Ovary (tissue), 9 donors: ENCODE results near the gene BDP1. TPM values are rescaled to one million over a fixed set of nuclear protein-coding genes. Genes with fewer than 3 reads are reported as not detected.
"Not testable (repeated sequence)": the region's sequence is repeated elsewhere in the genome, so short reads cannot be mapped to it uniquely, and the experiment has no call there.

ENCODE experiments used
- DNase-seq, 5 donors: peaks; one replicate each; pipeline ENCODE4 v3.0.0-alpha.2; 2019 to 2020
- H3K27ac ChIP-seq, 2 donors: fragments of 200-600 bp; one replicate each; pipeline versions ENCODE4 v1.5.1 to v1.8.0; 2019 to 2022
- H3K27me3 ChIP-seq: fragments of 200-600 bp; one replicate; pipeline ENCODE4 v1.8.0; 2022
- H3K36me3 ChIP-seq: fragments of 200-600 bp; sonication (generic); one replicate; pipeline ENCODE4 v1.5.1; 2019
- H3K4me1 ChIP-seq: one replicate; pipeline ENCODE4 v1.8.1; 2013; ENCODE audit warnings: mild to moderate bottlenecking, moderate library complexity; ENCODE audit not compliant: insufficient read depth
- H3K4me3 ChIP-seq: fragments of 200-600 bp; sonication (generic); one replicate; pipeline ENCODE4 v1.5.1; 2017
- H3K9me3 ChIP-seq, 2 donors: fragments of 200-600 bp in 1 of 2; sonication (generic) in 1 of 2; one replicate each; pipeline versions ENCODE4 v1.5.1 to v1.8.1; 2013 to 2019; ENCODE audit warnings: mild to moderate bottlenecking in 1 of 2, moderate library complexity in 1 of 2
- EP300 ChIP-seq: sonication (generic); formaldehyde crosslinking; IDR thresholded peaks from one replicate; pipeline ENCODE4 v1.6.1; 2017; ENCODE audit warnings: antibody characterized with exemption
- POLR2A ChIP-seq: fragments of 450-650 bp; IDR thresholded peaks from one replicate; pipeline ENCODE4 v1.6.1; 2017; ENCODE audit warnings: antibody characterized with exemption, mild to moderate bottlenecking, moderate library complexity
- WGBS, 3 donors: extraction: QIAGEN DNeasy Blood & Tissue Kit in 1 of 3; methylation state at CpG; one replicate each; pipeline versions ENCODE4 v1.1.5 to v1.1.7; 2013 to 2017; 5-methylcytosine and 5-hydroxymethylcytosine counted together
- intact Hi-C, 4 donors: fragments of 100-400 bp; cut with DNase I; formaldehyde crosslinking; loops; one replicate each; pipeline versions ENCODE4 v1.11.0 to v1.15.1; 2022 to 2023
- polyA plus RNA-seq, 2 donors: library from polyadenylated mRNA; stranded (reverse); fragments of 200-250 nt in 1 of 2; fragments of 350-450 nt in 1 of 2; fragmentation: Illumina TruSeq in 1 of 2; extraction: RNeasy Lipid Tissue Mini Kit (QIAGEN cat#74804) in 1 of 2; gene quantifications; one replicate each; pipeline ENCODE4 v1.2.3, GENCODE V29; 2013 to 2014
- total RNA-seq, 7 donors: library from RNA; depleted of rRNA in 2 of 7; stranded (reverse); fragments of >200 nt in 2 of 7; fragmentation: NEBNext Ultra II Directional in 3 of 7; extraction: Animal tissue kit (Norgen Biotek cat#: 25700) in 3 of 7; gene quantifications; one replicate each; pipeline versions ENCODE4 v1.1.0 to v1.2.4, GENCODE V29; 2016 to 2023
- TF ChIP-seq, protein P1 (sequence below), 3 donors: fragments of 450-650 bp in 2 of 3; fragments of 200-600 bp in 1 of 3; IDR thresholded peaks; one replicate each; pipeline versions ENCODE4 v1.5.1 to v1.8.0; 2016 to 2022; ENCODE audit warnings: antibody characterized with exemption in 3 of 3, mild to moderate bottlenecking in 1 of 3
- donor health status: DM: no; HTN: no; CAD: no; lungs with moderate emphysema.
- donor health status: DM: no; HTN: no; CAD: no.
- donor health status: Bipolar disorder and iron deficiency.
- donor health status: DM: yes; HTN: yes; CAD: no.
- donor health status: DM: no; HTN: no; CAD: no.
- donor health status: DM: yes; HTN: yes; CAD: no.

Gene BDP1
- total and polyA plus RNA-seq, 9 donors, result 8.6 to 41.6 (median 24.3) TPM

DNA sequence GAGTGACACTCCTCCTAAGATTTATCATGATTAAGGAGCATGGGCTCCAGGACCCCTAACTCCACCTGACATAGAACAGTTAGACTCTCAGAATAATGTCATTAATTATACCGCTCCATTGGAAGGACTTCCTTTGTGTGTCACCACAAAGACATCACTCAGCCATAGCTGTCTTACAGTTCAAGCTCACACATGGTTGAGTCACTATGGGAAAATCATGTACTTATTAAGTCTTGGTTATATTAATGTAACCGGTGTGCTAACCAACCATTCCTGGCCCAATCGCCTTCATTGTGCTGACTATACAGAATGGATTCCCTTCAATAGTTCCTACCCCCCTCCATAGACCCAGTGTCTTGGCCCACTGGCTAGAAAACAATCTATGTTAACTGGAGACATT lies 120.8 kb downstream of the BDP1 start:
- intact Hi-C loops, result no loop called here
- 96 to 98% (median 97%) methylated on average over 3 of the region's 3 CpGs for WGBS, 3 donors
- no peaks in the 10 kb centered on the region for H3K36me3 ChIP-seq
- no peak overlapping the region for H3K4me3 ChIP-seq
- H3K27ac ChIP-seq, result no peak overlapping the region
- no peaks in the 10 kb centered on the region for H3K27me3 ChIP-seq
- H3K9me3 ChIP-seq, result no peaks in the 10 kb centered on the region
- no peak for DNase-seq
- no peaks in the 10 kb centered on the region for H3K4me1 ChIP-seq
- TF ChIP-seq, protein P1, sequence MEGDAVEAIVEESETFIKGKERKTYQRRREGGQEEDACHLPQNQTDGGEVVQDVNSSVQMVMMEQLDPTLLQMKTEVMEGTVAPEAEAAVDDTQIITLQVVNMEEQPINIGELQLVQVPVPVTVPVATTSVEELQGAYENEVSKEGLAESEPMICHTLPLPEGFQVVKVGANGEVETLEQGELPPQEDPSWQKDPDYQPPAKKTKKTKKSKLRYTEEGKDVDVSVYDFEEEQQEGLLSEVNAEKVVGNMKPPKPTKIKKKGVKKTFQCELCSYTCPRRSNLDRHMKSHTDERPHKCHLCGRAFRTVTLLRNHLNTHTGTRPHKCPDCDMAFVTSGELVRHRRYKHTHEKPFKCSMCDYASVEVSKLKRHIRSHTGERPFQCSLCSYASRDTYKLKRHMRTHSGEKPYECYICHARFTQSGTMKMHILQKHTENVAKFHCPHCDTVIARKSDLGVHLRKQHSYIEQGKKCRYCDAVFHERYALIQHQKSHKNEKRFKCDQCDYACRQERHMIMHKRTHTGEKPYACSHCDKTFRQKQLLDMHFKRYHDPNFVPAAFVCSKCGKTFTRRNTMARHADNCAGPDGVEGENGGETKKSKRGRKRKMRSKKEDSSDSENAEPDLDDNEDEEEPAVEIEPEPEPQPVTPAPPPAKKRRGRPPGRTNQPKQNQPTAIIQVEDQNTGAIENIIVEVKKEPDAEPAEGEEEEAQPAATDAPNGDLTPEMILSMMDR (IDR thresholded peaks at IDR 0.05), result no peak
- TF ChIP-seq POLR2A (no peak), EP300 (no peak)

GRCh38 chr5:71577839-71578238 lies 122.4 kb downstream of the BDP1 start:
- 79 to 95% (median 79%) methylated on average over 6 of the region's 6 CpGs for WGBS, 3 donors
- H3K36me3 ChIP-seq, H3K4me1 ChIP-seq, H3K27me3 ChIP-seq, H3K9me3 ChIP-seq, intact Hi-C loops, H3K4me3 ChIP-seq, H3K27ac ChIP-seq, DNase-seq: not testable (repeated sequence)

GRCh38 chr5:71582945-71583584 lies 127.6 kb downstream of the BDP1 start:
- Histone ChIP-seq H3K4me1 (peaks cover 4% of the 10 kb centered on the region), H3K27ac (no peak overlapping the region), H3K4me3 (no peak overlapping the region), H3K9me3 (no peaks in the 10 kb centered on the region), H3K27me3 (no peaks in the 10 kb centered on the region), H3K36me3 (no peaks in the 10 kb centered on the region)
- TF ChIP-seq POLR2A (no peak), EP300 (no peak)
- TF ChIP-seq, protein P1 (IDR thresholded peaks at IDR 0.05), result no peak
- 74 to 77% (median 77%) methylated on average over 4 of the region's 4 CpGs for WGBS, 3 donors
- intact Hi-C loops, result no loop called here
- DNase-seq, result no peak

GRCh38 chr5:71586052-71586940 lies 130.8 kb downstream of the BDP1 start:
- peak; percentile 22 to 46 (median 32) for DNase-seq
- Histone ChIP-seq H3K36me3 (no peaks in the 10 kb centered on the region), H3K4me3 (peak overlapping the region; percentile 87), H3K4me1 (peaks cover 11% of the 10 kb centered on the region), H3K27ac (peak overlapping the region; percentile 4 to 76), H3K27me3 (no peaks in the 10 kb centered on the region), H3K9me3 (no peaks in the 10 kb centered on the region)
- intact Hi-C loops, result no loop called here
- TF ChIP-seq, protein P1 (IDR thresholded peaks at IDR 0.05), result no peak
- no peak for TF ChIP-seq EP300
- no peak for TF ChIP-seq POLR2A
- WGBS, 3 donors, result 57 to 71% (median 65%) methylated on average over 22 of the region's 22 CpGs
